Vagina (tissue), 2 donors: Measurements from ENCODE around the gene ANO2. TPM values are rescaled to one million over a fixed set of nuclear protein-coding genes. Genes with fewer than 3 reads are reported as not detected.
"Not testable (repeated sequence)": the region's sequence is repeated elsewhere in the genome, so short reads cannot be mapped to it uniquely, and the experiment has no call there.

Source experiments
- DNase-seq, 2 donors: peaks; one replicate each; pipeline ENCODE4 v3.0.0-alpha.2; 2017; ENCODE audit errors: extremely low spot score in 2 of 2
- H3K27ac ChIP-seq: fragments of 200-600 bp; sonication (generic); one replicate; pipeline ENCODE4 v1.5.1; 2019
- H3K27me3 ChIP-seq: fragments of 200-600 bp; sonication (generic); one replicate; pipeline ENCODE4 v1.5.1; 2019
- H3K36me3 ChIP-seq, 2 donors: fragments of 200-600 bp; sonication (generic); one replicate each; pipeline ENCODE4 v1.5.1; 2017 to 2019
- H3K4me1 ChIP-seq: fragments of 200-600 bp; sonication (generic); one replicate; pipeline ENCODE4 v1.5.1; 2019
- H3K4me3 ChIP-seq, 2 donors: fragments of 200-600 bp; sonication (generic); 1 replicate in 1 of 2; 2 replicates in 1 of 2; pipeline ENCODE4 v1.5.1; 2016 to 2019
- H3K9me3 ChIP-seq: fragments of 200-600 bp; sonication (generic); one replicate; pipeline ENCODE4 v1.5.1; 2019
- POLR2A ChIP-seq, 2 donors: fragments of 450-650 bp; IDR thresholded peaks; one replicate each; pipeline ENCODE4 v1.6.1; 2017; ENCODE audit warnings: antibody characterized with exemption in 2 of 2, mild to moderate bottlenecking in 2 of 2, moderate library complexity in 2 of 2
- POLR2AphosphoS5 ChIP-seq, 2 donors: sonication (generic); formaldehyde crosslinking; IDR thresholded peaks; one replicate each; pipeline ENCODE4 v1.9.0; 2017; ENCODE audit warnings: antibody characterized with exemption in 2 of 2, mild to moderate bottlenecking in 2 of 2, low read depth in 1 of 2; ENCODE audit not compliant: insufficient read depth in 1 of 2
- intact Hi-C: fragments of 100-400 bp; cut with DNase I; formaldehyde crosslinking; loops from one replicate; pipeline ENCODE4 v1.15.1; 2023
- total RNA-seq: library from RNA; depleted of rRNA; stranded (reverse); fragments of >200 nt; gene quantifications from one replicate; pipeline ENCODE4 v1.2.3, GENCODE V29; 2016
- TF ChIP-seq, protein P1 (sequence below), 3 experiments: fragments of 450-650 bp in 2 of 3; fragments of 200-600 bp in 1 of 3; sonication (generic) in 1 of 3; IDR thresholded peaks; one replicate each; pipeline ENCODE4 v1.5.1; 2017 to 2019; ENCODE audit warnings: antibody characterized with exemption in 3 of 3, mild to moderate bottlenecking in 2 of 3, moderate library complexity in 2 of 3

The ANO2 gene
- total RNA-seq, 1 donor from 2014 or later = 18.7 TPM

DNA sequence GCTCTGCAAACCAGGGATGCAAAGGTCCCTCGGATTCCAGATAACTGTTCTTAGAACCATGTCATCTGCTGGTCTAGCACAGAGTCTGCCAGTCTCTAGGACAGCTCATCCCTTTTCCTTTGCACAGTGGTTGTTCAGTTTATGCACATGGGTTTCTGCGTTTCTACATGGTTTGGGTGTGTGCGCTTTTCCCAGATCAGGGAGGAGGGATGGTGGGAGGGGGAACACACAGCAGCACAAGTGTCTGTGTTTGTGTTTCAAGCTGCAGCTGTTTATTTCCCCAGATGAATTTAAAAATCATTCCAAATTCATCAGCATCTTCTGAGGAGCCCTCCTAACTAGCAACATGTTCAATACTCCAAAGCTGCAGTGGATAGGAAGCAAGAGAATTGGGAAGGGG, 45.4 kb downstream of the ANO2 start:
- peak in 1 of 2 donors; percentile 18 for DNase-seq
- Histone ChIP-seq H3K4me3 (no peak overlapping the region), H3K27me3 (no peaks in the 10 kb centered on the region), H3K27ac (no peak overlapping the region), H3K4me1 (no peaks in the 10 kb centered on the region), H3K9me3 (no peaks in the 10 kb centered on the region), H3K36me3 (no peaks in the 10 kb centered on the region)
- intact Hi-C loops = no loop called here
- TF ChIP-seq POLR2A (IDR thresholded peaks at IDR 0.05) = no peak
- TF ChIP-seq, protein P1, sequence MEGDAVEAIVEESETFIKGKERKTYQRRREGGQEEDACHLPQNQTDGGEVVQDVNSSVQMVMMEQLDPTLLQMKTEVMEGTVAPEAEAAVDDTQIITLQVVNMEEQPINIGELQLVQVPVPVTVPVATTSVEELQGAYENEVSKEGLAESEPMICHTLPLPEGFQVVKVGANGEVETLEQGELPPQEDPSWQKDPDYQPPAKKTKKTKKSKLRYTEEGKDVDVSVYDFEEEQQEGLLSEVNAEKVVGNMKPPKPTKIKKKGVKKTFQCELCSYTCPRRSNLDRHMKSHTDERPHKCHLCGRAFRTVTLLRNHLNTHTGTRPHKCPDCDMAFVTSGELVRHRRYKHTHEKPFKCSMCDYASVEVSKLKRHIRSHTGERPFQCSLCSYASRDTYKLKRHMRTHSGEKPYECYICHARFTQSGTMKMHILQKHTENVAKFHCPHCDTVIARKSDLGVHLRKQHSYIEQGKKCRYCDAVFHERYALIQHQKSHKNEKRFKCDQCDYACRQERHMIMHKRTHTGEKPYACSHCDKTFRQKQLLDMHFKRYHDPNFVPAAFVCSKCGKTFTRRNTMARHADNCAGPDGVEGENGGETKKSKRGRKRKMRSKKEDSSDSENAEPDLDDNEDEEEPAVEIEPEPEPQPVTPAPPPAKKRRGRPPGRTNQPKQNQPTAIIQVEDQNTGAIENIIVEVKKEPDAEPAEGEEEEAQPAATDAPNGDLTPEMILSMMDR (IDR thresholded peaks at IDR 0.05) = no peak
- TF ChIP-seq POLR2AphosphoS5 (IDR thresholded peaks at IDR 0.05; ENCODE audit: insufficient read depth in 1 of 2, low read depth in 1 of 2) = no peak

DNA sequence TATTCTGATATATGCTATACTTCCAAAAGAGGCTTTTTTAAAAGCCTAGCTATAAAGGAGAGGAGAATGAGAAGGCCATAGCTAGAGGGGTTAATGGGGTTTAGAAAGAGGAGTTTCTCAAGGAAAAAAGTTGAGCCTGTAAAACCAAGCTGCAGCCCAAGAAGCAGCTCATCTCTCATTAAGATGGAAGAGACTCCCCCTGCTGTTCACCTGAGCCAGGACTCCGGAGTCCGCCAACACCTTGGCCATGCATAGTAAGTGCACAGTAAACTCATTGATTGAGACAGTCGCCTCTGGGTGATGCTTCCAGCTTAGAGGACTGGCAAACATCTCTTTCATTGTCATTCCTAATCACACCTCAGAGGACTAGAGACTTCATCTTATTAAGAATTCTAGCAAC, 46.2 kb downstream of the ANO2 start:
- H3K4me1 ChIP-seq = no peaks in the 10 kb centered on the region
- intact Hi-C loops = no loop called here
- no peak overlapping the region for H3K27ac ChIP-seq
- no peaks in the 10 kb centered on the region for H3K9me3 ChIP-seq
- H3K4me3 ChIP-seq = no peak overlapping the region
- TF ChIP-seq, protein P1 (IDR thresholded peaks at IDR 0.05) = no peak
- TF ChIP-seq POLR2AphosphoS5 (IDR thresholded peaks at IDR 0.05; ENCODE audit: insufficient read depth in 1 of 2, low read depth in 1 of 2) (no peak), POLR2A (IDR thresholded peaks at IDR 0.05) (no peak)
- no peaks in the 10 kb centered on the region for H3K36me3 ChIP-seq
- H3K27me3 ChIP-seq = no peaks in the 10 kb centered on the region
- peak in 1 of 2 donors; percentile 13 for DNase-seq

DNA sequence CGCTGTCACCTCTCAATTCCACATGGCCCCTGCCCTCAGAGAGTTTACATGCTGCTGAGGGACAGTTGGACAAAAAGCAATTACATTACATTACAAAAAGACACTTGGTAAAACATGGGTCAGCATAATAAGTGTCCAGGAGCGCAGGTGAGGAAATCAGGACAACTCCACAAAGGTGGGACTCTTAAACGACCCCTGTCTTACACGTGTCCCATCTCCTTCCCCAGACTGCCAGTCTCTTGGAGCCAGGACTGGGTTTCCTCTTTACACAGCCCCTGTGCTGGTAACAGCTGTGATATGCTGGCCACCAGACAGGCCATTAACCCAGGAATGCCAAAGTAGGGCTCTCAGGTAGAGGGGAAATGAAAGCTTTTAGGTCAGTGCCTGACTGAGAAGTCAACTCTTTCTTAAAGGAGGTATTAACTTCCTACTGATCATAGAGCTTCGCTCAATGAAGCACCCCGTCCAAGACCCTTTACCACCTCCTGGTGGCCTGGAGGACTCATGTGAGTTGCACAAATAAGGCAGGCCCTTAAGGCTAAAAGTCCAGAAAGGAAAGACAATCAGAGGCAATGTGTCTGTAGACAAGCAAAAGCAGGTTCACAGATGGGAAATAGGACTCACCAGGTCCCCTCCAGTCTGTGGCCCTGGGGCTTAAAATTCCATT, 55.5 kb downstream of the ANO2 start:
- peak; percentile 64 to 81 for DNase-seq
- H3K36me3 ChIP-seq = no peaks in the 10 kb centered on the region
- no peaks in the 10 kb centered on the region for H3K27me3 ChIP-seq
- intact Hi-C loops = no loop called here
- no peaks in the 10 kb centered on the region for H3K4me1 ChIP-seq
- no peaks in the 10 kb centered on the region for H3K9me3 ChIP-seq
- H3K4me3 ChIP-seq = no peak overlapping the region
- TF ChIP-seq POLR2A (IDR thresholded peaks at IDR 0.05) (no peak), POLR2AphosphoS5 (IDR thresholded peaks at IDR 0.05; ENCODE audit: insufficient read depth in 1 of 2, low read depth in 1 of 2) (no peak)
- TF ChIP-seq, protein P1 (IDR thresholded peaks at IDR 0.05) = no peak
- H3K27ac ChIP-seq = no peak overlapping the region

DNA sequence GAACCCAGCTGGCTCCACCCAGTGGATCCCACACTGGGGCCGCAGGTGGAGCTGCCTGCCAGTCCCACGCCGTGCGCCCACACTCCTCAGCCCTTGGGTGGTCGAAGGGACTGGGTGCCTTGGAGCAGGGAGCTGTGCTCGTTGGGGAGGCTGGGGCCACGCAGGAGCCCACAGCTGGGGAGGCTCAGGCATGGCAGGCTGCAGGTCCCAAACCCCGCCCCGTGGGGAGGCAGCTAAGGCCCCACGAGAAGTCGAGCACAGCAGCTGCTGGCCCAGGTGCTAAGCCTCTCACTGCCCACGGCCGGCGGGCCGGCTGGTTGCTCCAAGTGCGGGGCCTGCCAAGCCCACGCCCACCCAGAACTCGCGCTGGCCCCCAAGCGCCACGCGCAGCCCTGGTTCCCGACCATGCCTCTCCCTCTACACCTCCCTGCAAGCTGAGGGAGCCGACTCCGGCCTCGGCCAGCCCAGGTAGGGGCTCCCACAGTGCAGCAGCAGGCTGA, 56.2 kb downstream of the ANO2 start:
- Histone ChIP-seq H3K9me3 (no peaks in the 10 kb centered on the region), H3K4me3 (no peak overlapping the region), H3K4me1 (no peaks in the 10 kb centered on the region), H3K27ac (no peak overlapping the region), H3K36me3 (no peaks in the 10 kb centered on the region), H3K27me3 (no peaks in the 10 kb centered on the region)
- intact Hi-C loops = no loop called here
- DNase-seq = peak; percentile 47 to 82
- TF ChIP-seq POLR2A (IDR thresholded peaks at IDR 0.05) (no peak), POLR2AphosphoS5 (IDR thresholded peaks at IDR 0.05; ENCODE audit: insufficient read depth in 1 of 2, low read depth in 1 of 2) (no peak)
- TF ChIP-seq, protein P1 (IDR thresholded peaks at IDR 0.05) = no peak

DNA sequence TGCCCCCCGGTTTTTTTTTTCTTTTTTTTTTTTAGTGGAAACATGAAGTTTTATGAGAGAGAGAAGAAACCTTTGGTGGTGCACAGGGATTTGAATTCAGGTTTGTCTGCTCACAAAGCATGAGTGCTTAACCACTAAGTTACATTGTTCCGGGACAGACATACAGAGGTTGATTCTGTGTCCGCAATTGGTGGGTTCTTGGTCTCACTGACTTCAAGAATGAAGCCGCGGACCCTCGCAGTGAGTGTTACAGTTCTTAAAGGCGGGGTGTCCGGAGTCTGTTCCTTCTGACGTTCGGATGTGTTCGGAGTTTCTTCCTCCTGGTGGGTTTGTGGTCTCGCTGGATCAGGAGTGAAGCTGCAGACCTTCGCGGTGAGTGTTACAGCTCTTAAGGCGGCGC, 57.2 kb downstream of the ANO2 start:
- H3K4me3 ChIP-seq, H3K27ac ChIP-seq, H3K4me1 ChIP-seq, H3K36me3 ChIP-seq, intact Hi-C loops, H3K9me3 ChIP-seq, H3K27me3 ChIP-seq: not testable (repeated sequence)
- peak in 1 of 2 donors; percentile 40 for DNase-seq
